ENCODE measurements around the gene SEC23IP.
"Not testable (repeated sequence)": the region's sequence is repeated elsewhere in the genome, so short reads cannot be mapped to it uniquely, and the experiment has no call there.

The SEC23IP gene

GRCh38 chr10:119896061-119896655 lies 3.6 kb downstream of the SEC23IP start:
- H3K4me3 Mint-ChIP-seq = no peak overlapping the region
- H3K4me1 Mint-ChIP-seq = peaks cover 60% of the 10 kb centered on the region
- H3K36me3 Mint-ChIP-seq (ENCODE audit: low read depth) = peaks cover 32% of the 10 kb centered on the region
- H3K27me3 Mint-ChIP-seq = no peaks in the 10 kb centered on the region
- ATAC-seq (no peak), DNase-seq (no peak)
- peak overlapping the region; percentile 67 for H3K27ac Mint-ChIP-seq
- H3K9me3 Mint-ChIP-seq = peaks cover 3% of the 10 kb centered on the region

GRCh38 chr10:119896937-119897770 lies 4.6 kb downstream of the SEC23IP start:
- Mint-ChIP-seq H3K4me3 (no peak overlapping the region), H3K27me3 (no peaks in the 10 kb centered on the region), H3K27ac (no peak overlapping the region), H3K4me1 (peaks cover 53% of the 10 kb centered on the region), H3K9me3 (peaks cover 3% of the 10 kb centered on the region), H3K36me3 (ENCODE audit: low read depth) (peaks cover 32% of the 10 kb centered on the region)
- DNase-seq (no peak), ATAC-seq (no peak)

GRCh38 chr10:119898577-119898976 lies 6.0 kb downstream of the SEC23IP start:
- Mint-ChIP-seq H3K4me1 (peaks cover 49% of the 10 kb centered on the region), H3K27me3 (no peaks in the 10 kb centered on the region), H3K9me3 (no peaks in the 10 kb centered on the region), H3K36me3 (ENCODE audit: low read depth) (peaks cover 39% of the 10 kb centered on the region), H3K27ac (peak overlapping the region; percentile 46), H3K4me3 (no peak overlapping the region)
- DNase-seq (no peak), ATAC-seq (no peak)

- no peak overlapping the region for H3K4me3 Mint-ChIP-seq
- ATAC-seq (no peak), DNase-seq (no peak)
- H3K4me1 Mint-ChIP-seq = peaks cover 6% of the 10 kb centered on the region
- H3K9me3 Mint-ChIP-seq = no peaks in the 10 kb centered on the region
- H3K36me3 Mint-ChIP-seq (ENCODE audit: low read depth) = peaks cover 36% of the 10 kb centered on the region
- no peak overlapping the region for H3K27ac Mint-ChIP-seq
- no peaks in the 10 kb centered on the region for H3K27me3 Mint-ChIP-seq
Observed at GRCh38 chr10:119903946-119904666, 11.6 kb downstream of the SEC23IP start.

- H3K4me1 Mint-ChIP-seq, H3K4me3 Mint-ChIP-seq, H3K27ac Mint-ChIP-seq, H3K9me3 Mint-ChIP-seq, DNase-seq, H3K27me3 Mint-ChIP-seq, ATAC-seq: not testable (repeated sequence)
- H3K36me3 Mint-ChIP-seq (ENCODE audit: low read depth) = peaks cover 42% of the 10 kb centered on the region
Observed at GRCh38 chr10:119907695-119908094, 15.2 kb downstream of the SEC23IP start.

- H3K4me3 Mint-ChIP-seq = no peak overlapping the region
- no peak for ATAC-seq
Observed at GRCh38 chr10:119908166-119908565, 15.6 kb downstream of the SEC23IP start.

GRCh38 chr10:119910689-119911088 lies 18.2 kb downstream of the SEC23IP start:
- ATAC-seq (no peak), DNase-seq (no peak)
- Mint-ChIP-seq H3K36me3 (ENCODE audit: low read depth) (peaks cover 33% of the 10 kb centered on the region), H3K4me3 (no peak overlapping the region), H3K4me1 (no peaks in the 10 kb centered on the region), H3K27me3 (no peaks in the 10 kb centered on the region), H3K9me3 (no peaks in the 10 kb centered on the region), H3K27ac (no peak overlapping the region)

More at GRCh38 chr10:119908166-119908565, 15.6 kb downstream of the SEC23IP start:
- H3K27me3 Mint-ChIP-seq = no peaks in the 10 kb centered on the region
- peaks cover 42% of the 10 kb centered on the region for H3K36me3 Mint-ChIP-seq (ENCODE audit: low read depth)
- no peak for DNase-seq
- H3K4me1 Mint-ChIP-seq = no peaks in the 10 kb centered on the region
- no peak overlapping the region for H3K27ac Mint-ChIP-seq
- H3K9me3 Mint-ChIP-seq = no peaks in the 10 kb centered on the region

GRCh38 chr10:119917777-119918176 lies 25.2 kb downstream of the SEC23IP start:
- ATAC-seq (no peak), DNase-seq (no peak)
- Mint-ChIP-seq H3K36me3 (ENCODE audit: low read depth) (peaks cover 45% of the 10 kb centered on the region), H3K27me3 (no peaks in the 10 kb centered on the region), H3K4me3 (no peak overlapping the region), H3K9me3 (no peaks in the 10 kb centered on the region), H3K27ac (no peak overlapping the region), H3K4me1 (peaks cover 8% of the 10 kb centered on the region)

GRCh38 chr10:119919271-119919670 lies 26.7 kb downstream of the SEC23IP start:
- peaks cover 43% of the 10 kb centered on the region for H3K36me3 Mint-ChIP-seq (ENCODE audit: low read depth)
- H3K4me1 Mint-ChIP-seq = peaks cover 8% of the 10 kb centered on the region
- no peaks in the 10 kb centered on the region for H3K9me3 Mint-ChIP-seq
- peak overlapping the region; percentile 54 for H3K27ac Mint-ChIP-seq
- H3K4me3 Mint-ChIP-seq = no peak overlapping the region
- no peaks in the 10 kb centered on the region for H3K27me3 Mint-ChIP-seq
- DNase-seq = no peak
- ATAC-seq = no peak

GRCh38 chr10:119919826-119920225 lies 27.3 kb downstream of the SEC23IP start:
- peaks cover 8% of the 10 kb centered on the region for H3K4me1 Mint-ChIP-seq
- no peak for ATAC-seq
- no peaks in the 10 kb centered on the region for H3K27me3 Mint-ChIP-seq
- H3K4me3 Mint-ChIP-seq = no peak overlapping the region
- no peak for DNase-seq
- H3K9me3 Mint-ChIP-seq = no peaks in the 10 kb centered on the region
- peaks cover 41% of the 10 kb centered on the region for H3K36me3 Mint-ChIP-seq (ENCODE audit: low read depth)
- H3K27ac Mint-ChIP-seq = peak overlapping the region; percentile 11

GRCh38 chr10:119928411-119928810 lies 35.9 kb downstream of the SEC23IP start:
- Mint-ChIP-seq H3K36me3 (ENCODE audit: low read depth) (peaks cover 46% of the 10 kb centered on the region), H3K9me3 (no peaks in the 10 kb centered on the region), H3K27me3 (no peaks in the 10 kb centered on the region), H3K4me3 (no peak overlapping the region), H3K4me1 (no peaks in the 10 kb centered on the region), H3K27ac (no peak overlapping the region)
- no peak for ATAC-seq
- no peak for DNase-seq

GRCh38 chr10:119931871-119932270 lies 39.3 kb downstream of the SEC23IP start:
- Mint-ChIP-seq H3K4me3 (no peak overlapping the region), H3K27me3 (no peaks in the 10 kb centered on the region), H3K4me1 (no peaks in the 10 kb centered on the region), H3K36me3 (ENCODE audit: low read depth) (peaks cover 48% of the 10 kb centered on the region), H3K9me3 (no peaks in the 10 kb centered on the region), H3K27ac (no peak overlapping the region)
- DNase-seq = no peak
- ATAC-seq = no peak

- DNase-seq = no peak
- H3K27ac Mint-ChIP-seq = no peak overlapping the region
- no peaks in the 10 kb centered on the region for H3K4me1 Mint-ChIP-seq
- H3K4me3 Mint-ChIP-seq = no peak overlapping the region
- no peaks in the 10 kb centered on the region for H3K27me3 Mint-ChIP-seq
- peaks cover 46% of the 10 kb centered on the region for H3K36me3 Mint-ChIP-seq (ENCODE audit: low read depth)
- no peak for ATAC-seq
- no peaks in the 10 kb centered on the region for H3K9me3 Mint-ChIP-seq
Observed at GRCh38 chr10:119932631-119933030, 40.1 kb downstream of the SEC23IP start.

GRCh38 chr10:119933179-119933578 lies 40.6 kb downstream of the SEC23IP start:
- Mint-ChIP-seq H3K4me3 (no peak overlapping the region), H3K27ac (no peak overlapping the region), H3K36me3 (ENCODE audit: low read depth) (peaks cover 50% of the 10 kb centered on the region), H3K27me3 (no peaks in the 10 kb centered on the region), H3K9me3 (no peaks in the 10 kb centered on the region), H3K4me1 (no peaks in the 10 kb centered on the region)
- DNase-seq = no peak
- no peak for ATAC-seq

GRCh38 chr10:119940487-119940886 lies 48.0 kb downstream of the SEC23IP start:
- no peak for DNase-seq
- no peak for ATAC-seq

More at GRCh38 chr10:119940487-119940886, 48.0 kb downstream of the SEC23IP start:
- Mint-ChIP-seq H3K27ac (no peak overlapping the region), H3K9me3 (no peaks in the 10 kb centered on the region), H3K4me1 (no peaks in the 10 kb centered on the region), H3K36me3 (ENCODE audit: low read depth) (peaks cover 49% of the 10 kb centered on the region), H3K4me3 (no peak overlapping the region), H3K27me3 (no peaks in the 10 kb centered on the region)
